ENCODE measurements around the gene NR2C2.

Gene NR2C2

GRCh38 chr3:14943042-14943441, 4.3 kb upstream of the NR2C2 start:
- Histone ChIP-seq H3K9me3 (ENCODE audit: insufficient read depth, low read length, severe bottlenecking) (no peaks in the 10 kb centered on the region), H2AFZ (ENCODE audit: low read depth, low read length) (no peak overlapping the region), H3K4me2 (ENCODE audit: insufficient read depth, low read length) (no peak overlapping the region), H3K79me2 (ENCODE audit: insufficient read depth, low read length) (peaks cover 44% of the 10 kb centered on the region), H3K4me3 (ENCODE audit: low read depth in 1 of 2, low read length in 2 of 2) (no peak overlapping the region), H3K4me1 (ENCODE audit: insufficient read depth, low read length) (peaks cover 18% of the 10 kb centered on the region), H4K20me1 (ENCODE audit: insufficient read depth, low read length) (peaks cover 39% of the 10 kb centered on the region), H3K27ac (ENCODE audit: low read length) (no peak overlapping the region), H3K36me3 (ENCODE audit: insufficient read depth, low read length) (peaks cover 37% of the 10 kb centered on the region), H3K9ac (ENCODE audit: low read depth, low read length) (no peak overlapping the region), H3K27me3 (ENCODE audit: insufficient read depth, low read length, poor library complexity) (no peaks in the 10 kb centered on the region)
- TF ChIP-seq, protein P1, sequence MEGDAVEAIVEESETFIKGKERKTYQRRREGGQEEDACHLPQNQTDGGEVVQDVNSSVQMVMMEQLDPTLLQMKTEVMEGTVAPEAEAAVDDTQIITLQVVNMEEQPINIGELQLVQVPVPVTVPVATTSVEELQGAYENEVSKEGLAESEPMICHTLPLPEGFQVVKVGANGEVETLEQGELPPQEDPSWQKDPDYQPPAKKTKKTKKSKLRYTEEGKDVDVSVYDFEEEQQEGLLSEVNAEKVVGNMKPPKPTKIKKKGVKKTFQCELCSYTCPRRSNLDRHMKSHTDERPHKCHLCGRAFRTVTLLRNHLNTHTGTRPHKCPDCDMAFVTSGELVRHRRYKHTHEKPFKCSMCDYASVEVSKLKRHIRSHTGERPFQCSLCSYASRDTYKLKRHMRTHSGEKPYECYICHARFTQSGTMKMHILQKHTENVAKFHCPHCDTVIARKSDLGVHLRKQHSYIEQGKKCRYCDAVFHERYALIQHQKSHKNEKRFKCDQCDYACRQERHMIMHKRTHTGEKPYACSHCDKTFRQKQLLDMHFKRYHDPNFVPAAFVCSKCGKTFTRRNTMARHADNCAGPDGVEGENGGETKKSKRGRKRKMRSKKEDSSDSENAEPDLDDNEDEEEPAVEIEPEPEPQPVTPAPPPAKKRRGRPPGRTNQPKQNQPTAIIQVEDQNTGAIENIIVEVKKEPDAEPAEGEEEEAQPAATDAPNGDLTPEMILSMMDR (IDR thresholded peaks at IDR 0.05; ENCODE audit: borderline replicate concordance, extremely low read depth, low read length, poor library complexity, severe bottlenecking): no peak
- no peak for TF ChIP-seq EZH2 (IDR thresholded peaks at IDR 0.05; ENCODE audit: borderline replicate concordance, low read depth, low read length, severe bottlenecking)
- ATAC-seq (ENCODE audit: insufficient read depth, low read depth) (no peak), DNase-seq (no peak)

GRCh38 chr3:14946236-14946635, 1.1 kb upstream of the NR2C2 start:
- H3K4me2 ChIP-seq (ENCODE audit: insufficient read depth, low read length): peak overlapping the region; percentile 76
- peaks cover 50% of the 10 kb centered on the region for H3K36me3 ChIP-seq (ENCODE audit: insufficient read depth, low read length)
- H3K4me3 ChIP-seq (ENCODE audit: low read depth in 1 of 2, low read length in 2 of 2): peak overlapping the region; percentile 75 to 81; a peak in 3 of 4 replicates
- ATAC-seq (ENCODE audit: insufficient read depth, low read depth) (no peak), DNase-seq (no peak)
- H3K9me3 ChIP-seq (ENCODE audit: insufficient read depth, low read length, severe bottlenecking): no peaks in the 10 kb centered on the region
- H3K27me3 ChIP-seq (ENCODE audit: insufficient read depth, low read length, poor library complexity): no peaks in the 10 kb centered on the region
- TF ChIP-seq EZH2 (IDR thresholded peaks at IDR 0.05; ENCODE audit: borderline replicate concordance, low read depth, low read length, severe bottlenecking): no peak
- TF ChIP-seq, protein P1 (IDR thresholded peaks at IDR 0.05; ENCODE audit: borderline replicate concordance, extremely low read depth, low read length, poor library complexity, severe bottlenecking): no peak
- peak overlapping the region; percentile 91 for H3K9ac ChIP-seq (ENCODE audit: low read depth, low read length)
- H4K20me1 ChIP-seq (ENCODE audit: insufficient read depth, low read length): peaks cover 47% of the 10 kb centered on the region
- H2AFZ ChIP-seq (ENCODE audit: low read depth, low read length): no peak overlapping the region
- peaks cover 36% of the 10 kb centered on the region for H3K4me1 ChIP-seq (ENCODE audit: insufficient read depth, low read length)
- H3K79me2 ChIP-seq (ENCODE audit: insufficient read depth, low read length): peaks cover 72% of the 10 kb centered on the region
- peak overlapping the region; percentile 95; the same call in 1 of the 2 replicates for H3K27ac ChIP-seq (ENCODE audit: low read length)

- TF ChIP-seq EZH2 (IDR thresholded peaks at IDR 0.05; ENCODE audit: borderline replicate concordance, low read depth, low read length, severe bottlenecking): no peak
- TF ChIP-seq, protein P1 (IDR thresholded peaks at IDR 0.05; ENCODE audit: borderline replicate concordance, extremely low read depth, low read length, poor library complexity, severe bottlenecking): no peak
- ATAC-seq (ENCODE audit: insufficient read depth, low read depth): no peak
- Histone ChIP-seq H3K27me3 (ENCODE audit: insufficient read depth, low read length, poor library complexity) (no peaks in the 10 kb centered on the region), H2AFZ (ENCODE audit: low read depth, low read length) (peak overlapping the region; percentile 87), H4K20me1 (ENCODE audit: insufficient read depth, low read length) (peaks cover 46% of the 10 kb centered on the region), H3K4me2 (ENCODE audit: insufficient read depth, low read length) (peak overlapping the region; percentile 76), H3K79me2 (ENCODE audit: insufficient read depth, low read length) (peaks cover 77% of the 10 kb centered on the region), H3K9me3 (ENCODE audit: insufficient read depth, low read length, severe bottlenecking) (no peaks in the 10 kb centered on the region), H3K4me1 (ENCODE audit: insufficient read depth, low read length) (peaks cover 36% of the 10 kb centered on the region), H3K9ac (ENCODE audit: low read depth, low read length) (peak overlapping the region; percentile 91), H3K36me3 (ENCODE audit: insufficient read depth, low read length) (peaks cover 50% of the 10 kb centered on the region), H3K4me3 (ENCODE audit: low read depth in 1 of 2, low read length in 2 of 2) (peak overlapping the region; percentile 75 to 81), H3K27ac (ENCODE audit: low read length) (peak overlapping the region; percentile 95)
- no peak for DNase-seq
Observed at GRCh38 chr3:14946739-14947099, 664 bp upstream of the NR2C2 start.
